Panc1 (cell line): ENCODE results near the gene ZFAND2A.

ENCODE experiments used
- CTCF ChIP-seq: fragments of 450-650 bp; IDR thresholded peaks from 2 replicates; pipeline ENCODE4 v1.5.1; 2017; ENCODE audit warnings: mild to moderate bottlenecking
- POLR2AphosphoS5 ChIP-seq: IDR thresholded peaks from 2 replicates; pipeline ENCODE4 v1.6.1; 2012; ENCODE audit warnings: mild to moderate bottlenecking, low read depth, low read length, moderate library complexity
- REST ChIP-seq, 2 experiments: IDR thresholded peaks; 2 replicates each; pipeline ENCODE4 v1.6.1; 2011 to 2012; ENCODE audit warnings: low read depth in 2 of 2, control low read depth in 1 of 2, low read length in 1 of 2, mild to moderate bottlenecking in 1 of 2, moderate library complexity in 1 of 2; ENCODE audit not compliant: insufficient read depth in 1 of 2
- SIN3A ChIP-seq: IDR thresholded peaks from 2 replicates; pipeline ENCODE4 v1.6.1; 2012; ENCODE audit warnings: low read depth, mild to moderate bottlenecking, low read length, moderate library complexity, borderline replicate concordance; ENCODE audit not compliant: insufficient read depth
- TCF7L2 ChIP-seq: IDR thresholded peaks from 2 replicates; pipeline ENCODE4 v1.6.1; 2011; ENCODE audit warnings: mild to moderate bottlenecking, low read depth, low read length, inconsistent platforms

GRCh38 chr7:1127001-1127400, 33.0 kb downstream of the ZFAND2A start:
- TF ChIP-seq CTCF (no peak), SIN3A (no peak), POLR2AphosphoS5 (no peak), REST (IDR thresholded peaks at IDR 0.05; ENCODE audit: insufficient read depth in 1 of 2, low read depth in 2 of 2, low read length in 1 of 2) (no peak), TCF7L2 (no peak)
